Osteocyte (in vitro differentiated cells): ENCODE results near the gene ARHGEF16. TPM values are rescaled to one million over a fixed set of nuclear protein-coding genes. Genes with fewer than 3 reads are reported as not detected.

Experiments used
- DNase-seq: peaks from one replicate; pipeline ENCODE4 v3.0.0; 2021; ENCODE audit warnings: mixed read lengths; ENCODE audit not compliant: unreplicated experiment; ENCODE audit errors: extremely low spot score
- H3K27ac Mint-ChIP-seq: one replicate; pipeline ENCODE4 v1.8.0; 2021; ENCODE audit warnings: mild to moderate bottlenecking, mixed read lengths; ENCODE audit not compliant: unreplicated experiment
- H3K27me3 Mint-ChIP-seq: one replicate; pipeline ENCODE4 v1.8.0; 2021; ENCODE audit warnings: mixed read lengths; ENCODE audit not compliant: unreplicated experiment
- H3K36me3 Mint-ChIP-seq: one replicate; pipeline ENCODE4 v1.8.0; 2021; ENCODE audit warnings: mixed read lengths; ENCODE audit not compliant: unreplicated experiment
- H3K4me1 Mint-ChIP-seq: one replicate; pipeline ENCODE4 v1.8.0; 2021; ENCODE audit warnings: mixed read lengths; ENCODE audit not compliant: unreplicated experiment
- H3K4me3 Mint-ChIP-seq: one replicate; pipeline ENCODE4 v1.8.0; 2021; ENCODE audit warnings: mild to moderate bottlenecking, moderate library complexity, mixed read lengths; ENCODE audit not compliant: unreplicated experiment
- H3K9me3 Mint-ChIP-seq: one replicate; pipeline ENCODE4 v1.8.0; 2021; ENCODE audit warnings: mixed read lengths; ENCODE audit not compliant: unreplicated experiment
- CTCF ChIP-seq: fragments of 200-600 bp; sonication (generic); IDR thresholded peaks from 2 replicates; pipeline ENCODE4 v1.5.0; 2021; ENCODE audit warnings: antibody characterized with exemption, mild to moderate bottlenecking, moderate library complexity
- total RNA-seq: library from RNA; stranded (reverse); gene quantifications from 2 replicates; pipeline ENCODE4 v1.2.1, GENCODE V29; 2021

ARHGEF16 gene
- total RNA-seq, 1 donor from 2014 or later = 3.2 TPM

GRCh38 chr1:3476666-3477065 is 22.2 kb downstream of the ARHGEF16 start:
- Mint-ChIP-seq H3K27ac (no peak overlapping the region), H3K4me1 (peaks cover 23% of the 10 kb centered on the region), H3K36me3 (no peaks in the 10 kb centered on the region), H3K27me3 (no peaks in the 10 kb centered on the region), H3K9me3 (no peaks in the 10 kb centered on the region), H3K4me3 (no peak overlapping the region)
- DNase-seq = no peak
- TF ChIP-seq CTCF = no peak

- Mint-ChIP-seq H3K27ac (peak overlapping the region; percentile 7), H3K36me3 (no peaks in the 10 kb centered on the region), H3K4me1 (peaks cover 17% of the 10 kb centered on the region), H3K27me3 (no peaks in the 10 kb centered on the region), H3K4me3 (no peak overlapping the region), H3K9me3 (no peaks in the 10 kb centered on the region)
- no peak for DNase-seq
- no peak for TF ChIP-seq CTCF
These were observed 23.0 kb downstream of the ARHGEF16 start for GRCh38 chr1:3477241-3477995.

- Mint-ChIP-seq H3K36me3 (no peaks in the 10 kb centered on the region), H3K9me3 (no peaks in the 10 kb centered on the region), H3K4me1 (peaks cover 11% of the 10 kb centered on the region), H3K4me3 (no peak overlapping the region), H3K27me3 (no peaks in the 10 kb centered on the region), H3K27ac (no peak overlapping the region)
- DNase-seq = no peak
- no peak for TF ChIP-seq CTCF
These were observed 23.7 kb downstream of the ARHGEF16 start for GRCh38 chr1:3478187-3478586.

GRCh38 chr1:3479511-3480368 is 25.3 kb downstream of the ARHGEF16 start:
- Mint-ChIP-seq H3K9me3 (no peaks in the 10 kb centered on the region), H3K4me3 (no peak overlapping the region), H3K4me1 (peaks cover 5% of the 10 kb centered on the region), H3K27me3 (no peaks in the 10 kb centered on the region), H3K27ac (no peak overlapping the region), H3K36me3 (no peaks in the 10 kb centered on the region)
- no peak for TF ChIP-seq CTCF
- no peak for DNase-seq

GRCh38 chr1:3480369-3480719 is 25.9 kb downstream of the ARHGEF16 start:
- Mint-ChIP-seq H3K36me3 (no peaks in the 10 kb centered on the region), H3K27ac (no peak overlapping the region), H3K4me3 (no peak overlapping the region), H3K4me1 (peaks cover 5% of the 10 kb centered on the region), H3K9me3 (no peaks in the 10 kb centered on the region), H3K27me3 (no peaks in the 10 kb centered on the region)
- DNase-seq = no peak
- no peak for TF ChIP-seq CTCF
